Left lung (tissue), 10 donors: ENCODE results near the gene PIWIL1. TPM values are rescaled to one million over a fixed set of nuclear protein-coding genes. Genes with fewer than 3 reads are reported as not detected.

ENCODE experiments used
- ATAC-seq: fragments of 200-7000 bp; cut with Tn5 transposase; one replicate; pipeline ENCODE4 v1.9.1; 2020; ENCODE audit warnings: moderate library complexity
- DNase-seq, 4 donors: peaks; one replicate each; pipeline ENCODE4 v3.0.0-alpha.2; 2013 to 2020
- H3K27ac ChIP-seq, 2 donors: fragments of 200-600 bp; sonication (generic) in 1 of 2; one replicate each; pipeline versions ENCODE4 v1.5.0 to v1.8.0; 2020 to 2021
- H3K27me3 ChIP-seq, 2 donors: fragments of 200-600 bp; sonication (generic) in 1 of 2; one replicate each; pipeline versions ENCODE4 v1.5.0 to v1.8.0; 2020 to 2021
- H3K36me3 ChIP-seq, 2 donors: fragments of 200-600 bp; sonication (generic) in 1 of 2; one replicate each; pipeline versions ENCODE4 v1.5.0 to v1.8.0; 2020 to 2021
- H3K4me1 ChIP-seq, 2 donors: fragments of 200-600 bp; one replicate each; pipeline ENCODE4 v1.8.0; 2021
- H3K4me3 ChIP-seq, 2 donors: fragments of 200-600 bp; sonication (generic) in 1 of 2; one replicate each; pipeline versions ENCODE4 v1.5.0 to v1.8.0; 2020 to 2021; ENCODE audit warnings: mild to moderate bottlenecking in 1 of 2
- H3K9me3 ChIP-seq, 2 donors: fragments of 200-600 bp; sonication (generic) in 1 of 2; one replicate each; pipeline versions ENCODE4 v1.5.0 to v1.8.0; 2020 to 2021
- intact Hi-C, 2 donors: fragments of 100-400 bp; cut with DNase I; formaldehyde crosslinking; loops; one replicate each; pipeline versions ENCODE4 v1.11.2 to v1.14.2; 2022
- polyA plus RNA-seq, 6 donors: library from polyadenylated mRNA; unstranded; fragments of 120-200 nt; gene quantifications; one replicate each; pipeline ENCODE4 v1.2.1, GENCODE V29; 2013; ENCODE audit not compliant: insufficient read length in 6 of 6
- total RNA-seq, 2 donors: library from RNA; stranded (reverse); fragmentation: NEBNext Ultra II Directional; extraction: Animal tissue kit (Norgen Biotek cat#: 25700); gene quantifications; one replicate each; pipeline ENCODE4 v1.2.1, GENCODE V29; 2021
- TF ChIP-seq, protein P1 (sequence below), 2 donors: fragments of 200-600 bp; sonication (generic) in 1 of 2; IDR thresholded peaks; one replicate each; pipeline versions ENCODE4 v1.5.0 to v1.8.0; 2021; ENCODE audit warnings: antibody characterized with exemption in 2 of 2
- donor health status: DM: no; HTN: yes; CAD: no.
- donor health status: DM: no; HTN: no; CAD: no.

PIWIL1 gene
- total and polyA plus RNA-seq, 8 donors: 0.04 to 0.82 (median 0.08) TPM; not detected in 4

- H3K27me3 ChIP-seq: peaks cover 9 to 51% of the 10 kb centered on the region in 2 donors
- intact Hi-C loops: loop anchor here (5.0 to 10.0 kb wide), 2 partner anchors 288 to 290 kb away; no protein-coding TSS in a partner anchor
- DNase-seq (no peak), ATAC-seq (no peak)
- H3K4me1 ChIP-seq: no peaks in the 10 kb centered on the region
- no peaks in the 10 kb centered on the region for H3K9me3 ChIP-seq
- no peak overlapping the region for H3K4me3 ChIP-seq
- H3K36me3 ChIP-seq: no peaks in the 10 kb centered on the region
- no peak overlapping the region for H3K27ac ChIP-seq
- TF ChIP-seq, protein P1, sequence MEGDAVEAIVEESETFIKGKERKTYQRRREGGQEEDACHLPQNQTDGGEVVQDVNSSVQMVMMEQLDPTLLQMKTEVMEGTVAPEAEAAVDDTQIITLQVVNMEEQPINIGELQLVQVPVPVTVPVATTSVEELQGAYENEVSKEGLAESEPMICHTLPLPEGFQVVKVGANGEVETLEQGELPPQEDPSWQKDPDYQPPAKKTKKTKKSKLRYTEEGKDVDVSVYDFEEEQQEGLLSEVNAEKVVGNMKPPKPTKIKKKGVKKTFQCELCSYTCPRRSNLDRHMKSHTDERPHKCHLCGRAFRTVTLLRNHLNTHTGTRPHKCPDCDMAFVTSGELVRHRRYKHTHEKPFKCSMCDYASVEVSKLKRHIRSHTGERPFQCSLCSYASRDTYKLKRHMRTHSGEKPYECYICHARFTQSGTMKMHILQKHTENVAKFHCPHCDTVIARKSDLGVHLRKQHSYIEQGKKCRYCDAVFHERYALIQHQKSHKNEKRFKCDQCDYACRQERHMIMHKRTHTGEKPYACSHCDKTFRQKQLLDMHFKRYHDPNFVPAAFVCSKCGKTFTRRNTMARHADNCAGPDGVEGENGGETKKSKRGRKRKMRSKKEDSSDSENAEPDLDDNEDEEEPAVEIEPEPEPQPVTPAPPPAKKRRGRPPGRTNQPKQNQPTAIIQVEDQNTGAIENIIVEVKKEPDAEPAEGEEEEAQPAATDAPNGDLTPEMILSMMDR (IDR thresholded peaks at IDR 0.05): no peak
These were observed 2.8 kb upstream of the PIWIL1 start for GRCh38 chr12:130334937-130335336.

- no peak overlapping the region for H3K27ac ChIP-seq
- peaks cover 9 to 56% of the 10 kb centered on the region in 2 donors for H3K27me3 ChIP-seq
- ATAC-seq (peak; percentile 72), DNase-seq (peak in 2 of 4 donors; percentile 49 to 74)
- H3K9me3 ChIP-seq: no peaks in the 10 kb centered on the region
- intact Hi-C loops: loop anchor here in 1 of 2 donors (10.0 kb wide), 1 partner anchor 291 kb away; no protein-coding TSS in a partner anchor
- H3K36me3 ChIP-seq: no peaks in the 10 kb centered on the region
- TF ChIP-seq, protein P1 (IDR thresholded peaks at IDR 0.05): peak; percentile 57 to 60
- H3K4me1 ChIP-seq: no peaks in the 10 kb centered on the region
- no peak overlapping the region for H3K4me3 ChIP-seq
These were observed 1.9 kb upstream of the PIWIL1 start for GRCh38 chr12:130335517-130336392.

DNA sequence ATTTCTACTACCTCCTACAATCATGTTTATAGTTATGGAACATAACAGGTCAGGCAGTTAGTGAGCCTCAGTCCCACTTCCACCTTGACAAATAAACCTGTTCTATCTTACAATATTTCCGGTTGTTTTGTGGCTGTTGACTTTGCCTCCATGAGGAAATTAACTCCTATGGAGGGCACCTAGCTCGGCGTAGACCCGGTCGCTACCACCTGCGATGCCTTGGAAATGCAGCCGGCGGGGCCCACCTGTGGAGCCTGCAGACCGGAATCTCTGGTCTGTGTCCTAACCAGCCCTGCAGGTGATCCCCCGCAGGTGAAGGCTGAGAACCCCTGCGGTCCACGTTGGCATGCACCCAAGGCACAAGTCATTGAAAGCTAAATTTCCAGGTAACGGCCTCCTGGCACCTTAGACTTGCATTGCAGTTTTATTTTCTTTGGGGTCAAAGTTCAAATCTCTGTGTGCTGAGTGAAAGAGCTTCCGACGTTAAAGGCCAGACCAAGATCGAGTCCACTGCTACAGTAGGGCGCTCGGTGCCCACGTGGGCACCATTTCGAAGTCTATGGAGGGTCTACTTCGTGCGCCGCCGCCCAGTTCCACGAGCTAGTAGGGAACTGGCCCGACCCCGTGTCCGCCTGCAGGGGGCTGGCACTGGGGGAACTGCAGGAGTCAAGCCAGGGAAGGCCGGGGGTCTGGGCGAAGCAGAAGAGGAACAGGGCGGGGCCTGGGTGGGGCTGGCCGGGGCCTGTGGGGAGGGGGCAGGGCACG is 782 bp upstream of the PIWIL1 start:
- H3K27ac ChIP-seq: no peak overlapping the region
- ATAC-seq: no peak
- TF ChIP-seq, protein P1 (IDR thresholded peaks at IDR 0.05): no peak
- no peak overlapping the region for H3K4me3 ChIP-seq
- intact Hi-C loops: loop anchor here in 1 of 2 donors (10.0 kb wide), 1 partner anchor 292 kb away; no protein-coding TSS in a partner anchor
- H3K36me3 ChIP-seq: no peaks in the 10 kb centered on the region
- H3K4me1 ChIP-seq: no peaks in the 10 kb centered on the region
- no peak for DNase-seq
- no peaks in the 10 kb centered on the region for H3K9me3 ChIP-seq
- H3K27me3 ChIP-seq: peaks cover 9 to 62% of the 10 kb centered on the region in 2 donors

DNA sequence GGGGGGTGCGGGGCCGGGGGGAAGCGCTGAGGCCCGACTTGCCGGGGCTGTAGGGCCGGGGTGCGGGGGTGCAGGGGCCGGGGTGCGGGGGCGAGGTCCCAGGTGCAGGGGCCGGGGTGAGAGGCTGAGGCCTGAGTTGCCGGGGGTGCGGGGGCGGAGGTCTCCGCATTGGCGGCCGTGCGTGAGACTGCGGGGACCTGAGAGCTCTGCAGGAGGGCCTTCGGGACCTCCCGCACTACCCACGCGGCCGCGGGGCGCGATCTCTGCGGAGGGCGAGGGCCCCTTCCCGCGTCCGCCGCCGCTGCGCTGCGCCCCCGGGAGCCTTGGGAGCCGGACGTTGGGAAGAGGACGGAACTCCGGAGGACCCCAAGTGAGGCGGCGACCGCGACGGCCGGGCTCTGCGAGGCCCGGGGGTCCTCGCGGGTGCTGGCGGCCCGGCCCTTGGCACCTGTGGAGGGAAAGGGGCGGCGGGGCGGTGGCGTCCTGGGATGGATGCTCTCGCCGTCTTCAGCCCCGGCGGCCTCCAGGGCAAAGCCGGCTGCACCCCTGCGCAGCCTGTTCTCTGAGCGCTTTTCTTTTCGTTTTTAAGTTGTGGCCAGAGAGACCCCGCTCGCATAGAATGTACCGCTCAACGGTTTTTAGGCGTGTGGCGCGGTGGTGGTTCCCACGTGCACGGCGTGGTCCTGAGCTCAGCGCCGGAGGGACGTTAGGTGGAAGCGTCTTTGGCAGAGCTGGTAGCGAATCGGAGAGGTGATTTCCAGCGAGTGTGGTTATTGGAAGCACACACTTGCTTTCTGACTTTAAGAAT is 1.3 kb downstream of the PIWIL1 start:
- TF ChIP-seq, protein P1 (IDR thresholded peaks at IDR 0.05): no peak
- DNase-seq (no peak), ATAC-seq (no peak)
- peaks cover 9 to 51% of the 10 kb centered on the region in 2 donors for H3K27me3 ChIP-seq
- no peaks in the 10 kb centered on the region for H3K9me3 ChIP-seq
- no peaks in the 10 kb centered on the region for H3K4me1 ChIP-seq
- no peak overlapping the region for H3K27ac ChIP-seq
- H3K36me3 ChIP-seq: no peaks in the 10 kb centered on the region
- intact Hi-C loops: loop anchor here in 1 of 2 donors (10.0 kb wide), 1 partner anchor 294 kb away; no protein-coding TSS in a partner anchor
- H3K4me3 ChIP-seq: no peak overlapping the region
